GM19438 (cell line): ENCODE measurements around the gene IRF9.
A peak's percentile ranks its signal among the peaks of the same experiment; 100 is the strongest.

Source experiments
- ATAC-seq: cut with Tn5 transposase; IDR thresholded peaks from one replicate; pipeline ENCODE4 v1.9.1; 2021; ENCODE audit warnings: low read depth; ENCODE audit not compliant: unreplicated experiment

IRF9 gene

GRCh38 chr14:24160850-24161804 is at the start of gene IRF9:
IRF9 (plus strand) TSS chr14:24161265; CDS start chr14:24162145, 880 bp downstream.
- peak; percentile 81 for ATAC-seq

- no peak for ATAC-seq
Measured at GRCh38 chr14:24113379-24113800, 47.7 kb upstream of the IRF9 start.

GRCh38 chr14:24113801-24114531 is 47.1 kb upstream of the IRF9 start:
- ATAC-seq, result peak; percentile 22

- peak; percentile 85 for ATAC-seq
Measured at GRCh38 chr14:24114532-24115421, 46.3 kb upstream of the IRF9 start, which contains the start of the genes DCAF11 and NRL. DCAF11 (plus strand) TSS chr14:24114777; CDS start chr14:24115595, 818 bp downstream. NRL (minus strand) TSS chr14:24114949; CDS start chr14:24082848, 32,101 bp downstream.

GRCh38 chr14:24115422-24116127 is 45.5 kb upstream of the IRF9 start:
- no peak for ATAC-seq

GRCh38 chr14:24116128-24116814 is 44.8 kb upstream of the IRF9 start:
- ATAC-seq, result no peak

- no peak for ATAC-seq
Measured at GRCh38 chr14:24117179-24117578, 43.9 kb upstream of the IRF9 start.

GRCh38 chr14:24119691-24120090 is 41.4 kb upstream of the IRF9 start:
- ATAC-seq, result no peak

GRCh38 chr14:24121210-24121609 is 39.9 kb upstream of the IRF9 start:
- ATAC-seq, result no peak

- ATAC-seq, result no peak
Measured at GRCh38 chr14:24122416-24122815, 38.6 kb upstream of the IRF9 start.

GRCh38 chr14:24122898-24123297 is 38.2 kb upstream of the IRF9 start:
- ATAC-seq, result no peak

- no peak for ATAC-seq
Measured at GRCh38 chr14:24123424-24124417, 37.3 kb upstream of the IRF9 start.

GRCh38 chr14:24126939-24127338 is 34.1 kb upstream of the IRF9 start:
- ATAC-seq, result no peak

GRCh38 chr14:24127673-24128072 is 33.4 kb upstream of the IRF9 start:
- ATAC-seq, result no peak

GRCh38 chr14:24129410-24129998 is 31.6 kb upstream of the IRF9 start:
- ATAC-seq, result no peak

GRCh38 chr14:24130380-24130716 is 30.7 kb upstream of the IRF9 start, which contains the start of gene FITM1:
FITM1 (plus strand) TSS chr14:24130659; CDS start chr14:24131564, 905 bp downstream.
- no peak for ATAC-seq

GRCh38 chr14:24130717-24131548 is 30.1 kb upstream of the IRF9 start:
- ATAC-seq, result no peak
